Smooth muscle cell (in vitro differentiated cells): ENCODE results near the gene NFATC1. TPM values are rescaled to one million over a fixed set of nuclear protein-coding genes. Genes with fewer than 3 reads are reported as not detected.

Experiments
- DNase-seq: peaks from one replicate; lab custom pipeline; 2025; ENCODE audit not compliant: unreplicated experiment; lab: John Stamatoyannopoulos, UW
- H2AFZ ChIP-seq: fragments of 200-600 bp; sonication (generic); 2 replicates; pipeline ENCODE4 v1.6.0; 2016; ENCODE audit warnings: antibody characterized with exemption, low read depth, mild to moderate bottlenecking
- H3F3A ChIP-seq: fragments of 200-600 bp; sonication (generic); 2 replicates; pipeline ENCODE4 v1.6.0; 2017; ENCODE audit warnings: antibody characterized with exemption, low read depth
- H3K27ac ChIP-seq: fragments of 200-600 bp; sonication (generic); 2 replicates; pipeline ENCODE4 v1.5.1; 2016; ENCODE audit warnings: low read depth, mild to moderate bottlenecking
- H3K27me3 ChIP-seq: fragments of 200-600 bp; sonication (generic); 2 replicates; pipeline ENCODE4 v1.6.1; 2016; ENCODE audit warnings: low read depth, mild to moderate bottlenecking
- H3K36me3 ChIP-seq: fragments of 200-600 bp; sonication (generic); 2 replicates; pipeline ENCODE4 v1.5.1; 2016; ENCODE audit warnings: low read depth
- H3K4me1 ChIP-seq: fragments of 200-600 bp; sonication (generic); 2 replicates; pipeline ENCODE4 v1.5.1; 2016; ENCODE audit warnings: low read depth
- H3K4me2 ChIP-seq: fragments of 200-600 bp; sonication (generic); 2 replicates; pipeline ENCODE4 v1.6.0; 2016; ENCODE audit warnings: mild to moderate bottlenecking
- H3K4me3 ChIP-seq: fragments of 200-600 bp; sonication (generic); 2 replicates; pipeline ENCODE4 v1.5.1; 2016; ENCODE audit warnings: mild to moderate bottlenecking
- H3K79me2 ChIP-seq: fragments of 200-600 bp; sonication (generic); 2 replicates; pipeline ENCODE4 v1.6.0; 2016; ENCODE audit warnings: low read depth, mild to moderate bottlenecking
- H3K9ac ChIP-seq: fragments of 200-600 bp; sonication (generic); 2 replicates; pipeline ENCODE4 v1.6.0; 2016; ENCODE audit warnings: low read depth
- H3K9me3 ChIP-seq: fragments of 200-600 bp; sonication (generic); replicated peaks from 2 replicates; pipeline ENCODE4 v1.5.1; 2016; ENCODE audit warnings: low read depth
- H4K20me1 ChIP-seq: fragments of 200-600 bp; sonication (generic); 2 replicates; pipeline ENCODE4 v1.6.0; 2016; ENCODE audit warnings: low read depth
- WGBS: methylation state at CpG from one replicate; pipeline ENCODE4 v1.1.7; 2016; ENCODE audit warnings: low lambda C conversion rate; 5-methylcytosine and 5-hydroxymethylcytosine counted together
- polyA plus RNA-seq: library from polyadenylated mRNA; unstranded; fragments of >200 nt; fragmentation: Nextera tagmentation; extraction: Ambion mirVana; gene quantifications from 2 replicates; pipeline ENCODE4 v1.2.1, GENCODE V29; 2016
- total RNA-seq: library from RNA; depleted of rRNA; stranded (reverse); fragments of >200 nt; gene quantifications from 2 replicates; pipeline ENCODE4 v1.2.3, GENCODE V29; 2014
- TF ChIP-seq, protein P1 (sequence below): fragments of 200-600 bp; sonication (generic); IDR thresholded peaks from 2 replicates; pipeline ENCODE4 v1.5.1; 2017; ENCODE audit warnings: borderline replicate concordance, mild to moderate bottlenecking, antibody characterized with exemption; ENCODE audit not compliant: insufficient read depth, poor library complexity, severe bottlenecking

The NFATC1 gene
- total and polyA plus RNA-seq, 2 experiments from 2014 or later, result 13.1 to 19.2 TPM

DNA sequence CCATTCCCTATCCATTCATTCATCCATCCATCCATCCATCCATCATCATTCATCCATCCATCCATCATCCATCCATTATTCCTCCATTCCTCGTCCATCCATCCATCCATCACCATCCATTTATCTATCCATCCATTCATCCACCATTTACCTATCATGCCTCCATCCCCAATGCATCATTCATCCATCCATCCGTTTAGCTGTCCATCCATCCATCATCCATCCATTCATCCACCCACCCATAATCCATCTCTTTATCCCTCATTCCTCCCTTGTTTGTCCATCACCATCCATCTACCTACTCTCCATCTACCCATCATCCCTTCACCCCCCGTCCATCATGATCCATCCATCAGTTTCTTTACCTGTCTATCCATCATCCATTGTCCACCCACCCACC, 13.6 kb downstream of the NFATC1 start:
- H3K9ac ChIP-seq, result no peak overlapping the region
- H3K4me3 ChIP-seq, result no peak overlapping the region
- H3K36me3 ChIP-seq, result no peaks in the 10 kb centered on the region
- no peaks in the 10 kb centered on the region for H3K9me3 ChIP-seq
- peaks cover 79% of the 10 kb centered on the region for H4K20me1 ChIP-seq
- H3K27ac ChIP-seq, result no peak overlapping the region
- WGBS, result 79% methylated on average over 3 of the region's 3 CpGs
- H3F3A ChIP-seq, result no peaks in the 10 kb centered on the region
- TF ChIP-seq, protein P1, sequence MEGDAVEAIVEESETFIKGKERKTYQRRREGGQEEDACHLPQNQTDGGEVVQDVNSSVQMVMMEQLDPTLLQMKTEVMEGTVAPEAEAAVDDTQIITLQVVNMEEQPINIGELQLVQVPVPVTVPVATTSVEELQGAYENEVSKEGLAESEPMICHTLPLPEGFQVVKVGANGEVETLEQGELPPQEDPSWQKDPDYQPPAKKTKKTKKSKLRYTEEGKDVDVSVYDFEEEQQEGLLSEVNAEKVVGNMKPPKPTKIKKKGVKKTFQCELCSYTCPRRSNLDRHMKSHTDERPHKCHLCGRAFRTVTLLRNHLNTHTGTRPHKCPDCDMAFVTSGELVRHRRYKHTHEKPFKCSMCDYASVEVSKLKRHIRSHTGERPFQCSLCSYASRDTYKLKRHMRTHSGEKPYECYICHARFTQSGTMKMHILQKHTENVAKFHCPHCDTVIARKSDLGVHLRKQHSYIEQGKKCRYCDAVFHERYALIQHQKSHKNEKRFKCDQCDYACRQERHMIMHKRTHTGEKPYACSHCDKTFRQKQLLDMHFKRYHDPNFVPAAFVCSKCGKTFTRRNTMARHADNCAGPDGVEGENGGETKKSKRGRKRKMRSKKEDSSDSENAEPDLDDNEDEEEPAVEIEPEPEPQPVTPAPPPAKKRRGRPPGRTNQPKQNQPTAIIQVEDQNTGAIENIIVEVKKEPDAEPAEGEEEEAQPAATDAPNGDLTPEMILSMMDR, result no peak
- no peaks in the 10 kb centered on the region for H3K27me3 ChIP-seq
- DNase-seq, result no peak
- no peaks in the 10 kb centered on the region for H3K4me1 ChIP-seq
- H3K4me2 ChIP-seq, result no peak overlapping the region
- H2AFZ ChIP-seq, result no peak overlapping the region
- H3K79me2 ChIP-seq, result peaks cover 56% of the 10 kb centered on the region

DNA sequence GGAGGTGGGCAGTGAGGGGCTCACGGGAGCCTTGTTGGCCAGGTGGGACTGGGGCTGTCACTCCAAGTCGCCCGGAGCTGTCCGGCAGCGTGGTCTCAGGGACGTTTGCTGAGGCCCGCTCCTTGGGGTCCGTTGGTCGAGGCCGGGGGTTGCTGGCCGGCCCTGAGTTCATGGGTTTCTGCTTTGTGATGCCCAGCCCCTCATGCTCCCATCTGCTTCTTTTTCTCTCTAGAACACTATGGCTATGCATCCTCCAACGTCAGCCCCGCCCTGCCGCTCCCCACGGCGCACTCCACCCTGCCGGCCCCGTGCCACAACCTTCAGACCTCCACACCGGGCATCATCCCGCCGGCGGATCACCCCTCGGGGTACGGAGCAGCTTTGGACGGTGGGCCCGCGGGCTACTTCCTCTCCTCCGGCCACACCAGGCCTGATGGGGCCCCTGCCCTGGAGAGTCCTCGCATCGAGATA, 14.5 kb downstream of the NFATC1 start:
- H3K27ac ChIP-seq, result no peak overlapping the region
- peaks cover 55% of the 10 kb centered on the region for H3K79me2 ChIP-seq
- no peaks in the 10 kb centered on the region for H3K9me3 ChIP-seq
- no peaks in the 10 kb centered on the region for H3K36me3 ChIP-seq
- H3K27me3 ChIP-seq, result no peaks in the 10 kb centered on the region
- H3F3A ChIP-seq, result no peaks in the 10 kb centered on the region
- WGBS, result 98% methylated on average over 20 of the region's 30 CpGs
- H3K4me1 ChIP-seq, result no peaks in the 10 kb centered on the region
- H3K9ac ChIP-seq, result no peak overlapping the region
- no peak for DNase-seq
- H3K4me3 ChIP-seq, result no peak overlapping the region
- TF ChIP-seq, protein P1, result no peak
- no peak overlapping the region for H3K4me2 ChIP-seq
- H4K20me1 ChIP-seq, result peaks cover 79% of the 10 kb centered on the region
- H2AFZ ChIP-seq, result no peak overlapping the region

DNA sequence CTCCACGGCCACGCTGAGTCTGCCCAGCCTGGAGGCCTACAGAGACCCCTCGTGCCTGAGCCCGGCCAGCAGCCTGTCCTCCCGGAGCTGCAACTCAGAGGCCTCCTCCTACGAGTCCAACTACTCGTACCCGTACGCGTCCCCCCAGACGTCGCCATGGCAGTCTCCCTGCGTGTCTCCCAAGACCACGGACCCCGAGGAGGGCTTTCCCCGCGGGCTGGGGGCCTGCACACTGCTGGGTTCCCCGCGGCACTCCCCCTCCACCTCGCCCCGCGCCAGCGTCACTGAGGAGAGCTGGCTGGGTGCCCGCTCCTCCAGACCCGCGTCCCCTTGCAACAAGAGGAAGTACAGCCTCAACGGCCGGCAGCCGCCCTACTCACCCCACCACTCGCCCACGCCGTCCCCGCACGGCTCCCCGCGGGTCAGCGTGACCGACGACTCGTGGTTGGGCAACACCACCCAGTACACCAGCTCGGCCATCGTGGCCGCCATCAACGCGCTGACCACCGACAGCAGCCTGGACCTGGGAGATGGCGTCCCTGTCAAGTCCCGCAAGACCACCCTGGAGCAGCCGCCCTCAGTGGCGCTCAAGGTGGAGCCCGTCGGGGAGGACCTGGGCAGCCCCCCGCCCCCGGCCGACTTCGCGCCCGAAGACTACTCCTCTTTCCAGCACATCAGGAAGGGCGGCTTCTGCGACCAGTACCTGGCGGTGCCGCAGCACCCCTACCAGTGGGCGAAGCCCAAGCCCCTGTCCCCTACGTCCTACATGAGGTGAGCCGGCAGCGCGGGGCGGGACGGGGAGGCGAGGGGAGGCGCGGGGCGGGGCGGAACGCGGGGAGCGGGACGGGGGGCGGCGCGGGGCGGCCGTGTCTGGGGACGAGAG, 15.2 kb downstream of the NFATC1 start:
- no peak overlapping the region for H3K4me3 ChIP-seq
- no peak overlapping the region for H3K9ac ChIP-seq
- no peaks in the 10 kb centered on the region for H3F3A ChIP-seq
- H3K27me3 ChIP-seq, result no peaks in the 10 kb centered on the region
- no peak for DNase-seq
- WGBS, result 95% methylated on average over 33 of the region's 84 CpGs
- TF ChIP-seq, protein P1, result no peak
- no peak overlapping the region for H3K27ac ChIP-seq
- peaks cover 79% of the 10 kb centered on the region for H4K20me1 ChIP-seq
- peaks cover 55% of the 10 kb centered on the region for H3K79me2 ChIP-seq
- no peaks in the 10 kb centered on the region for H3K4me1 ChIP-seq
- no peaks in the 10 kb centered on the region for H3K36me3 ChIP-seq
- H2AFZ ChIP-seq, result no peak overlapping the region
- no peaks in the 10 kb centered on the region for H3K9me3 ChIP-seq
- H3K4me2 ChIP-seq, result no peak overlapping the region
